Measurements from ENCODE around the gene SNAI1. TPM values are rescaled to one million over a fixed set of nuclear protein-coding genes. Genes with fewer than 3 reads are reported as not detected.

SNAI1 gene
- total and polyA plus RNA-seq, 2 donors (not counting 1 experiment from before 2014, with no cell fraction given): 4.3 to 4.9 TPM

- TF ChIP-seq EZH2 (IDR thresholded peaks at IDR 0.05; ENCODE audit: borderline replicate concordance, insufficient read depth, low read depth, low read length, poor library complexity, severe bottlenecking): no peak
- no peak for TF ChIP-seq CTCF (IDR thresholded peaks at IDR 0.05)
- no peak overlapping the region for H3K4me3 Mint-ChIP-seq
- H3K27me3 Mint-ChIP-seq: peaks cover 20% of the 10 kb centered on the region
- no peak overlapping the region for H3K4me2 ChIP-seq (replicated peaks; ENCODE audit: low read depth, low read length, poor library complexity, severe bottlenecking)
- H2AFZ ChIP-seq (ENCODE audit: insufficient read depth, low read depth, low read length, poor library complexity, severe bottlenecking): no peak overlapping the region
- H3K9ac ChIP-seq (ENCODE audit: low read length): no peak overlapping the region
- no peaks in the 10 kb centered on the region for H3K9me3 Mint-ChIP-seq (ENCODE audit: insufficient read depth)
- no peaks in the 10 kb centered on the region for H3K9me3 ChIP-seq (ENCODE audit: control extremely low read depth in 1 of 3, control insufficient read depth in 2 of 3, insufficient read depth in 1 of 3, low read length in 2 of 3)
- ATAC-seq (ENCODE audit: low read depth): no peak
- CTCF ChIA-PET: no interaction called here
- H3K4me3 ChIP-seq (ENCODE audit: control extremely low read depth in 1 of 5, extremely low read depth in 1 of 5, insufficient read depth in 1 of 5, low read depth in 2 of 5, low read length in 4 of 5): no peak overlapping the region
- H3K27ac Mint-ChIP-seq: no peak overlapping the region
- no peak for DNase-seq
- peaks cover 16% of the 10 kb centered on the region for H3K4me1 Mint-ChIP-seq
- no peaks in the 10 kb centered on the region for H3K36me3 ChIP-seq (replicated peaks in 1 of 2; ENCODE audit: control extremely low read depth in 1 of 2, control insufficient read depth in 1 of 2, extremely low read depth in 1 of 2, insufficient read depth in 2 of 2, low read length in 1 of 2)
- POLR2A ChIA-PET: no interaction called here
- peaks cover 0 to 13% (median 0%) of the 10 kb centered on the region in 4 experiments for H3K27me3 ChIP-seq (replicated peaks in 1 of 4; ENCODE audit: control extremely low read depth in 1 of 4, control insufficient read depth in 3 of 4, insufficient read depth in 4 of 4, low read length in 3 of 4)
- intact Hi-C loops (cut with micrococcal nuclease): no loop called here
- H3K4me1 ChIP-seq (ENCODE audit: control insufficient read depth in 2 of 2, insufficient read depth in 2 of 2, low read length in 2 of 2): peaks cover 5 to 11% of the 10 kb centered on the region in 2 donors
- no peaks in the 10 kb centered on the region for H4K20me1 ChIP-seq (ENCODE audit: control insufficient read depth, insufficient read depth, low read length, poor library complexity, severe bottlenecking)
- 100% methylated on average over 1 of the region's 4 CpGs for WGBS (ENCODE audit: insufficient coverage)
- H3K79me2 ChIP-seq (ENCODE audit: control insufficient read depth, insufficient read depth, low read length): no peaks in the 10 kb centered on the region
- no peak overlapping the region for H3K27ac ChIP-seq (ENCODE audit: low read length in 2 of 2)
Measured at GRCh38 chr20:50004229-50004628, 21.4 kb downstream of the SNAI1 start.

- no peaks in the 10 kb centered on the region for H3K9me3 ChIP-seq (ENCODE audit: control extremely low read depth in 1 of 3, control insufficient read depth in 2 of 3, insufficient read depth in 1 of 3, low read length in 2 of 3)
- intact Hi-C loops (cut with micrococcal nuclease): no loop called here
- no peak overlapping the region for H2AFZ ChIP-seq (ENCODE audit: insufficient read depth, low read depth, low read length, poor library complexity, severe bottlenecking)
- H3K4me1 Mint-ChIP-seq: peaks cover 13% of the 10 kb centered on the region
- ChIA-PET POLR2A (no interaction called here), CTCF (interaction anchor here (1.3 kb wide), 1 partner anchor 66 kb away, joined by 4 read pairs; no protein-coding TSS in a partner anchor)
- TF ChIP-seq EZH2 (IDR thresholded peaks at IDR 0.05; ENCODE audit: borderline replicate concordance, insufficient read depth, low read depth, low read length, poor library complexity, severe bottlenecking): no peak
- TF ChIP-seq CTCF (IDR thresholded peaks at IDR 0.05): no peak
- H4K20me1 ChIP-seq (ENCODE audit: control insufficient read depth, insufficient read depth, low read length, poor library complexity, severe bottlenecking): no peaks in the 10 kb centered on the region
- WGBS (ENCODE audit: insufficient coverage): 25% methylated on average over 7 of the region's 7 CpGs
- no peak overlapping the region for H3K9ac ChIP-seq (ENCODE audit: low read length)
- no peak overlapping the region for H3K27ac ChIP-seq (ENCODE audit: low read length in 2 of 2)
- H3K9me3 Mint-ChIP-seq (ENCODE audit: insufficient read depth): no peaks in the 10 kb centered on the region
- ATAC-seq (ENCODE audit: low read depth): no peak
- H3K27me3 Mint-ChIP-seq: peaks cover 24% of the 10 kb centered on the region
- H3K4me1 ChIP-seq (ENCODE audit: control insufficient read depth in 2 of 2, insufficient read depth in 2 of 2, low read length in 2 of 2): peaks cover 0 to 4% of the 10 kb centered on the region in 2 donors
- DNase-seq: no peak
- no peaks in the 10 kb centered on the region for H3K36me3 ChIP-seq (replicated peaks in 1 of 2; ENCODE audit: control extremely low read depth in 1 of 2, control insufficient read depth in 1 of 2, extremely low read depth in 1 of 2, insufficient read depth in 2 of 2, low read length in 1 of 2)
- no peak overlapping the region for H3K4me3 Mint-ChIP-seq
- peaks cover 0 to 18% (median 2%) of the 10 kb centered on the region in 4 experiments for H3K27me3 ChIP-seq (replicated peaks in 1 of 4; ENCODE audit: control extremely low read depth in 1 of 4, control insufficient read depth in 3 of 4, insufficient read depth in 4 of 4, low read length in 3 of 4)
- H3K4me2 ChIP-seq (replicated peaks; ENCODE audit: low read depth, low read length, poor library complexity, severe bottlenecking): no peak overlapping the region
- no peak overlapping the region for H3K27ac Mint-ChIP-seq
- H3K4me3 ChIP-seq (ENCODE audit: control extremely low read depth in 1 of 5, extremely low read depth in 1 of 5, insufficient read depth in 1 of 5, low read depth in 2 of 5, low read length in 4 of 5): no peak overlapping the region
- H3K79me2 ChIP-seq (ENCODE audit: control insufficient read depth, insufficient read depth, low read length): no peaks in the 10 kb centered on the region
Measured at GRCh38 chr20:50005471-50005981, 22.7 kb downstream of the SNAI1 start.

Measured in B cell (primary cell).